GOT3 (cell line): ENCODE measurements around the gene THSD7B.

Experiments used
- DNase-seq: peaks from one replicate; lab custom pipeline; 2025; ENCODE audit warnings: mixed read lengths; lab: John Stamatoyannopoulos, UW

THSD7B gene

GRCh38 chr2:137202318-137202717 is 437.0 kb downstream of the THSD7B start:
- DNase-seq = no peak

GRCh38 chr2:137205324-137205723 is 440.0 kb downstream of the THSD7B start:
- no peak for DNase-seq

- DNase-seq = no peak
Measured at GRCh38 chr2:137206069-137206468, 440.7 kb downstream of the THSD7B start.

- DNase-seq = no peak
Measured at GRCh38 chr2:137207030-137207429, 441.7 kb downstream of the THSD7B start.

GRCh38 chr2:137208431-137208891 is 443.1 kb downstream of the THSD7B start:
- DNase-seq = no peak

DNA sequence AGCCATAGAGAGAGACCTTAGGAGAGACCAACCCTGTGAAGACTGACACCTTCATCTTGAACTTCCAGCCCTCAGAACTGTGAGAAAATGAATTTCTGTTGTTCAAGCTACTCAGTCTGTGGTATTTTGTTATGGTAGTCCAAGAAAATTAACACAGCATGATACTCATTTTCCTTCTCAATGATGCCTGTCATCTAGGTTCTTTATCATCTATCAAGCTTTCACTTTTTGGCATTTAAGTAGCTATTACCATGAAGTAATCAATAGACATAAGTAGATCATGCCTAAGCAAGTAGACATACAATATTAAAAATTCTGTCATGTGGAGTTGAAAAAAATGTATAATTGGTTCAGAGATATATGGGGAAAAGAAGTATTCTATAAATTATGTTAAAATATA is 444.7 kb downstream of the THSD7B start:
- DNase-seq = no peak

DNA sequence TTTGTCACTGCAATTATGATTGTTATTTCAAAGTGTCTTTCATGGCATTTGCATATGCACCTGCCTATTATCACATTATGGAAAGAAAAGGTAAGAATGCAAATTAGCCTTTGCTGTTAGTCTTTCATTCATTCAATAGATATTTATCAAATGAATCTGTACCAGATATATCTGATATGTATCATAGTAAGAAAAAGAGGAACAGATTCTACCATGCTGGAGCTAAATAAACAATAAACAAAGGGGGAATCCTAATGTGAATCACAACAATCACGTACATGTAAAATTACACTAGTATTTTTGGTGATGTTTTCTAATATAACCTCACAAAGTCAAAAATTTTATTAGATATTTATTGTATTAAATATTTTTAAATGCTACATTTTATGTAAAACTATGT is 446.4 kb downstream of the THSD7B start:
- DNase-seq = no peak

- DNase-seq = no peak
Measured at GRCh38 chr2:137220438-137220993, 455.2 kb downstream of the THSD7B start.

GRCh38 chr2:137221797-137222492 is 456.6 kb downstream of the THSD7B start:
- no peak for DNase-seq

GRCh38 chr2:137223722-137224121 is 458.4 kb downstream of the THSD7B start:
- no peak for DNase-seq

DNA sequence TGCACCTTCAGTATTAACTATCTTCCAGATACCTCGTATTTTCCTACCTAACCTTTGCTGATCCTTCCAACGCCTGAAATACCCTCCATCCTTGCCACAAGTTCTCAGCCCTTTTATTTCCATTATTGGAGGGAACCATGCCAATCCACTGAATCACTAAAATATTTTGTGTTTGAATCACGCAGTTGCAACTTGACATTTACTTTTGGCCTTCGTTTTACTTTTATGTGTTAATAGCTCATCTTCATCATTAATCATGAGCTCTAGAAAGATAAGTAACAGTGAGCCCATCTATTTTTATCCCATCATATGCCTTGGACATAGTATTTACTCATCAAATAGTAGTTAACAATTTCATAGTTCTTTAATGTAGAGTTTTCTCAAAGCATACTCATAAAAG is 463.2 kb downstream of the THSD7B start:
- no peak for DNase-seq

- no peak for DNase-seq
Measured at GRCh38 chr2:137229834-137230233, 464.5 kb downstream of the THSD7B start.

- DNase-seq = no peak
Measured at GRCh38 chr2:137231628-137232027, 466.3 kb downstream of the THSD7B start.

DNA sequence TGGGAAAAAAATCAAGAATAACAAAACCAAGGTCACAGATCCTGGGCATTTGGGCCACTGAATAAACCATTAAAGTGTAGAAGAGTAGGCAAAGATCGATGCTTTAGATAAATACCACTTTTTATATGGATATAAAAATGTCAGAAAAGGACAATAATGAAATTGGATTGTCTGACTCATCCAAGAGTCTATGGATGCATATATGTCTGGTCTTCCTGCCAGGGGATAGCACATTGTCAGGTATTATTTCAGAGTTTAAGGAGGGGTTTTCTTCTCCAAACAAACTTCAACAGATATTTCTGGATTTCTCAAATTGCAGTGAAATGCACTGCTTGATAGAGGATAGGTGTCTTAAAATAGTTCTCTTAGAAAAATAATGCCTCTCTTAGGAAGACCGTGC is 466.7 kb downstream of the THSD7B start:
- DNase-seq = no peak

- DNase-seq = no peak
Measured at GRCh38 chr2:137233091-137233490, 467.7 kb downstream of the THSD7B start.

- no peak for DNase-seq
Measured at GRCh38 chr2:137237055-137237454, 471.7 kb downstream of the THSD7B start.

DNA sequence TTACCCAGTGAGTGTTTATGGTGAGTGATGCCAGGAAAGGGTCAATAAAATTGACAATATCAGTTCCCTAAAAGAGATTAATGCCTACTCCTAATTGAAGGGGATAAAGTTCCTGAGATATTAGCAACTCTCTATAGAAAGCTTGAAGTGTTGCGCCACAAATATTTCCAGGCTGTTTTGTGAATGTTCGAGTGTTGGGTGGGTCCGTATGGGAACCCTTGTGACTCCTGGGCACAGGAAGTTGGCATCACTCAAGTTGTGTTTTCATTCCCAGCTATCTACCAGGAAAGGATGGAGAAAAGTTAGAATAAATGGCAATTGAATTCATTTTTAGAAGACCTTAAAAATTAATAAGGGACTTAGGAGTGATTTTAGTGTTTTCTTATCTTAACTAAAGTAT is 472.7 kb downstream of the THSD7B start:
- no peak for DNase-seq

- no peak for DNase-seq
Measured at GRCh38 chr2:137249463-137250130, 484.3 kb downstream of the THSD7B start.

DNA sequence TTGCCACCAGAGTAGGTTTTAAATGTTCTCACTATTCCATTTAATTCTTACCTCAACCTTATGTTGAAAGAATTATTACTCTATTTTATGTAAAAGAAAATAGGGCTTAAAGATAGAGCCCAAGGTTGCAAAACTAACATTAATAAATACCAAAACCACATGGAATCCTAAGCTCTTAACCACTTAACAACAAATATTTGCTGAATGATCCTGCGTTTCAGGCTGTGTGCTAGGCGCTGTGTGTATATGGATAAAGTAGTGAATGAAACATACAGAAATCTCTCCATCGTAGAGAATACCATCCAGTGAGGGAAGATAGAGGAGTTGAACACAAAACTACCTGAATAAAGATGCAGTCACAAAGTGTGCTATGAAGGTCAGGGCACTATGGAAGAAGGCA is 485.1 kb downstream of the THSD7B start:
- DNase-seq = no peak

- DNase-seq = no peak
Measured at GRCh38 chr2:137251045-137251444, 485.7 kb downstream of the THSD7B start.

DNA sequence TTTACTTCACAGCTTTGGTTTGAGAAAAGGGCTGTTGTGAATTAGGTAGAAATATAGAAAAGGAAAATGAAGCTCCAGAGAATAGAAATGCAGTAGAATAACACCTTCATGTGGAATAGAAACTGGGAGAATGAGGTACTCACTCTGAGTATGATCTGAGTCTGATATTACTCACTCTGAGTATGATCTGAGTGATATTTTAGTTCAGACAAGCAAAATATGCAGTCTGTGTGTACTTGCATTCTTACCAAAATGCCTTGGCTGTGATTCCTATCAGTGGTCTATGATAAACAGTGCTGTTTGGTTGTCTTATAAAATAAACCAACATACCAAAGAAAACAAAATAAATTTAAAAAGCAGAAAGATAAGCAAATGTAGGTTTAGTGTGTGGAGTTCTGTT is 487.6 kb downstream of the THSD7B start:
- no peak for DNase-seq

- DNase-seq = no peak
Measured at GRCh38 chr2:137254052-137254451, 488.7 kb downstream of the THSD7B start.

DNA sequence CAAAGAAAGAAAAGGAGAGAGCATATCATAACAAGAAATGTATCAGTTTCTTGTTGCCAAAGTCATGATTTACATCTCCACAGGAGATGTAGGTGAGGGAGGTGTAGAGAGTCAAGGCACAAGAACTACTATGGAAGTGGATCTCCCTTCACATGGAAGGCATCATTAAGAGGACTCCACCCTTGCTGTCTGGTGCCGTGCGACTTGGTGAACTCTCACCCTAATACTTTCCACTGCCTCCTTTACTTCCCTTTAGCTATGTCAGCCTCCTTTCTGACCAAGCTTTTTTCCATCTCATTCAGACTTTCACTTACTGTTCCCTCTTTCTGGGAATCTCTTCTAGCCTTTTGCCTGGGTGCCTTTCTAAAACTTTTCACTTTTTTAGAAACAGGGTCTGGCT is 490.0 kb downstream of the THSD7B start:
- DNase-seq = no peak
